Osteoblast (primary cell): ENCODE results near the gene EIF3B. TPM values are rescaled to one million over a fixed set of nuclear protein-coding genes. Genes with fewer than 3 reads are reported as not detected.
"Not testable (repeated sequence)": the region's sequence is repeated elsewhere in the genome, so short reads cannot be mapped to it uniquely, and the experiment has no call there.

Source experiments
- DNase-seq: peaks from one replicate; pipeline ENCODE4 v3.0.0; 2011; ENCODE audit warnings: low spot score, mixed read lengths; ENCODE audit not compliant: insufficient read length; ENCODE audit errors: missing footprints
- H2AFZ ChIP-seq: 2 replicates; pipeline ENCODE4 v1.6.0; 2011; ENCODE audit warnings: mild to moderate bottlenecking, low read length
- H3K27ac ChIP-seq: 2 replicates; pipeline ENCODE4 v1.5.1; 2011; ENCODE audit warnings: mild to moderate bottlenecking, low read depth, low read length, moderate library complexity
- H3K27me3 ChIP-seq: 2 replicates; pipeline ENCODE4 v1.6.0; 2012; ENCODE audit warnings: mild to moderate bottlenecking, control low read depth, inconsistent platforms, low read length, moderate library complexity; ENCODE audit not compliant: insufficient read depth
- H3K36me3 ChIP-seq: 2 replicates; pipeline ENCODE4 v1.5.1; 2011; ENCODE audit warnings: mild to moderate bottlenecking, low read length, control low read depth, moderate library complexity; ENCODE audit not compliant: insufficient read depth
- H3K4me1 ChIP-seq: 2 replicates; pipeline ENCODE4 v1.5.1; 2011; ENCODE audit warnings: mild to moderate bottlenecking, low read length, control low read depth, moderate library complexity; ENCODE audit not compliant: insufficient read depth
- H3K4me2 ChIP-seq: 2 replicates; pipeline ENCODE4 v1.6.0; 2011; ENCODE audit warnings: mild to moderate bottlenecking, low read length; ENCODE audit not compliant: insufficient read depth
- H3K4me3 ChIP-seq: fragments of 200-600 bp; sonication (generic); 3 replicates; pipeline ENCODE4 v1.5.1; 2012; ENCODE audit warnings: mild to moderate bottlenecking, low read length, inconsistent platforms; ENCODE audit not compliant: insufficient read depth
- H3K79me2 ChIP-seq: 2 replicates; pipeline ENCODE4 v1.6.0; 2012; ENCODE audit warnings: mild to moderate bottlenecking, low read length, control low read depth, inconsistent platforms; ENCODE audit not compliant: insufficient read depth
- H3K9me3 ChIP-seq: 2 replicates; pipeline ENCODE4 v1.5.1; 2011; ENCODE audit warnings: low read depth, low read length, control low read depth
- H4K20me1 ChIP-seq: 2 replicates; pipeline ENCODE4 v1.6.0; 2012; ENCODE audit warnings: mild to moderate bottlenecking, low read length, control low read depth; ENCODE audit not compliant: insufficient read depth
- total RNA-seq: library from RNA; depleted of rRNA; stranded (reverse); fragments of >200 nt; gene quantifications from 2 replicates; pipeline ENCODE4 v1.2.3, GENCODE V29; 2012
- TF ChIP-seq, protein P1 (sequence below): IDR thresholded peaks from 2 replicates; pipeline ENCODE4 v1.5.1; 2011; ENCODE audit warnings: mild to moderate bottlenecking, low read depth, low read length, moderate library complexity; ENCODE audit errors: extremely low read depth

The EIF3B gene
- total RNA-seq, 1 donor: 176 TPM

DNA sequence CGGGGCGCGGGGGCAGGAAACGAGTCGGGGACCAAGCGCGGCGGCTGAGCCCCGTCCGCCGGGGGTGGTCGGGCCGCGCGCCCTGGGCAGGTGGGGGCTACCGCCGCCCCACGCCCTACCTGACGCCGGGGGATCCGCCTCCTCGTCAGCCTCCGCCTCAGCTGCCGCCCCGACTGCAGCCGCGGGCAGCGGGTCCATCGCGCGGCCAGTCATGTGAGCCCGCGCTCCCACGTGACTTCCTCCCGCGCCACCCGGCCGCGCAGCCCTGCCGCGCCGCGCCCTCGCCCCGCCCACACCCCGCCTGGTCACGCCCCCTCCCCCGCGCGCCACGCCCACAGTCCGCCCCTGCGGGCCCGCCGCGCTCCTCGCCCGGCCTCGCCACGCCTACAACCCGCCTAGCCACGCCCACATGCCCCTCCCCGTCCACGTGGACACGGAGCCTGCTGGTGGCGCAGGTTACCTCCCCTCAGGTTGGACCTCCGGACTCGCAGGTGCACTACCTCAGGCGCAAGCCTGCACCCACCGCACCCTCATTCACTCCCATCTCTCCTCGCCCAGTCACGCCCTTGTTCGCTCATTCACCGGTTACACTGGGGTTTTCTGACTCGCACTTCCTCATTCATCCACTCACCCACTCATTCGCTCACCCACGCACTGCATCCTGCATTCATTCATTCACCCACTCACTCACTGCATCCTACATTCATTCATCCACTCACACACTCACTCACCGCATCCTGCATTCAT lies 40.2 kb upstream of the EIF3B start, which contains the start of gene SNX8:
TSS of gene SNX8 (minus strand) at position 233 of the 747 bp plus-strand sequence. CDS start at position 213, 20 bp downstream.
- no peaks in the 10 kb centered on the region for H3K9me3 ChIP-seq
- DNase-seq: peak; percentile 100
- H3K36me3 ChIP-seq: no peaks in the 10 kb centered on the region
- H3K4me2 ChIP-seq: peak within 1 kb of the TSS; percentile 86
- peak within 1 kb of the TSS; percentile 78 for H3K4me3 ChIP-seq
- TF ChIP-seq, protein P1, sequence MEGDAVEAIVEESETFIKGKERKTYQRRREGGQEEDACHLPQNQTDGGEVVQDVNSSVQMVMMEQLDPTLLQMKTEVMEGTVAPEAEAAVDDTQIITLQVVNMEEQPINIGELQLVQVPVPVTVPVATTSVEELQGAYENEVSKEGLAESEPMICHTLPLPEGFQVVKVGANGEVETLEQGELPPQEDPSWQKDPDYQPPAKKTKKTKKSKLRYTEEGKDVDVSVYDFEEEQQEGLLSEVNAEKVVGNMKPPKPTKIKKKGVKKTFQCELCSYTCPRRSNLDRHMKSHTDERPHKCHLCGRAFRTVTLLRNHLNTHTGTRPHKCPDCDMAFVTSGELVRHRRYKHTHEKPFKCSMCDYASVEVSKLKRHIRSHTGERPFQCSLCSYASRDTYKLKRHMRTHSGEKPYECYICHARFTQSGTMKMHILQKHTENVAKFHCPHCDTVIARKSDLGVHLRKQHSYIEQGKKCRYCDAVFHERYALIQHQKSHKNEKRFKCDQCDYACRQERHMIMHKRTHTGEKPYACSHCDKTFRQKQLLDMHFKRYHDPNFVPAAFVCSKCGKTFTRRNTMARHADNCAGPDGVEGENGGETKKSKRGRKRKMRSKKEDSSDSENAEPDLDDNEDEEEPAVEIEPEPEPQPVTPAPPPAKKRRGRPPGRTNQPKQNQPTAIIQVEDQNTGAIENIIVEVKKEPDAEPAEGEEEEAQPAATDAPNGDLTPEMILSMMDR: no peak
- H4K20me1 ChIP-seq: no peaks in the 10 kb centered on the region
- H3K79me2 ChIP-seq: peaks cover 44% of the 10 kb centered on the region
- H3K4me1 ChIP-seq: peaks cover 14% of the 10 kb centered on the region
- H3K27ac ChIP-seq: peak within 1 kb of the TSS; percentile 50
- no peaks in the 10 kb centered on the region for H3K27me3 ChIP-seq
- H2AFZ ChIP-seq: peak within 1 kb of the TSS; percentile 78

DNA sequence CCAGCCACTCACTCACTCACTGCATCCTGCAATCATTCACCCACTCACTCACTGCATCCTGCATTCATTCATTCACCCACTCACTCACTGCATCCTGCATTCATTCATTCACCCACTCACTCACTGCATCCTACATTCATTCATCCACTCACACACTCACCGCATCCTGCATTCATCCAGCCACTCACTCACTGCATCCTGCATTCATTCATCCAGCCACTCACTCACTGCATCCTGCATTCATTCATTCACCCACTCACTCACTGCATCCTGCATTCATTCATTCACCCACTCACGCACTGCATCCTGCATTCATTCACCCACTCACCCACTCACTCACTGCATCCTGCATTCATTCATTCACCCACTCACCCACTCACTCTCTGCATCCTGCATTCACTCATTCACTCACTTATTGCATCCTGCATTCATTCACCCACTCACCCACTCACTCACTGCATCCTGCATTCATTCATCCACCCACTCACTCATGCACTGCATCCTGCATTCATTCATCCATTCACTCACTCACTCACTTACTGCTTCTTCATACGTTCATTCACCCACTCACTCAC lies 39.6 kb upstream of the EIF3B start:
- not testable (repeated sequence) for H3K9me3 ChIP-seq, H4K20me1 ChIP-seq, H3K27me3 ChIP-seq, H3K4me1 ChIP-seq, H3K27ac ChIP-seq, H3K36me3 ChIP-seq, DNase-seq
- H3K4me2 ChIP-seq: peak overlapping the region; percentile 70
- H3K4me3 ChIP-seq: peak overlapping the region; percentile 78
- H3K79me2 ChIP-seq: peaks cover 38% of the 10 kb centered on the region
- H2AFZ ChIP-seq: peak overlapping the region; percentile 60

DNA sequence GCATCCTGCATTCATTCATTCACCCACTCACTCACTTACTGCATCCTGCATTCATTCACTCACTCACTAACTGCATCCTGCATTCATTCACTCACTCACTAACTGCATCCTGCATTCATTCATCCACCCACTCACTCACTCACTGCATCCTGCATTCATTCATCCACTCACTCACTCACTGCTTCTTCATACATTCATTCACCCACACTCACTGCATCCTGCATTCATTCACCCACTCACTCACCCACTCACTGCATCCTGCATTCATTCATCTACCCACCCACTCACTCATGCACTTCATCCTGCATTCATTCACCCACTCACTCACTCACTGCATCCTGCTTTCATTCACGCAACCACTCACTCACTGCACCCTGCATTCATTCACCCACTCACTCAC lies 38.8 kb upstream of the EIF3B start:
- no peaks in the 10 kb centered on the region for H3K27me3 ChIP-seq
- no peak overlapping the region for H3K4me3 ChIP-seq
- no peaks in the 10 kb centered on the region for H4K20me1 ChIP-seq
- peaks cover 32% of the 10 kb centered on the region for H3K79me2 ChIP-seq
- DNase-seq: no peak
- H3K4me2 ChIP-seq: no peak overlapping the region
- no peak overlapping the region for H2AFZ ChIP-seq
- TF ChIP-seq, protein P1: no peak
- peaks cover 5% of the 10 kb centered on the region for H3K4me1 ChIP-seq
- H3K27ac ChIP-seq: no peak overlapping the region
- no peaks in the 10 kb centered on the region for H3K36me3 ChIP-seq
- no peaks in the 10 kb centered on the region for H3K9me3 ChIP-seq

DNA sequence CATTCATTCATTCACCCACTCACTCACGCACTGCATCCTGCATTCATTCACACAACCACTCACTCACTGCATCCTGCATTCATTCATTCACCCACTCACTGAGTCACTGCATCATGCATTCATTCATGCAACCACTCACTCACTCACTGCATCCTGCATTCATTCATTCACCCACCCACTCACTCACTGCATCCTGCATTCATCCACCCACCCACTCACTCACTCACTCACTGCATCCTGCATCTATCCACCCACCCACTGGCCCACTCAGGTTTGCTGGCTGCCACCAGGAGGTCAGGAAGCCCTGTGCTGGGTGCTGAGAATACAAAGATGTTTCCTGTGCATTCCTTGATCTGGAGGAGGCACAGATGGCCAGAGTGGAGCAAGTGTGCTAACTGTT lies 38.0 kb upstream of the EIF3B start:
- peaks cover 24% of the 10 kb centered on the region for H3K79me2 ChIP-seq
- H3K27me3 ChIP-seq: no peaks in the 10 kb centered on the region
- no peaks in the 10 kb centered on the region for H3K9me3 ChIP-seq
- H4K20me1 ChIP-seq: no peaks in the 10 kb centered on the region
- H2AFZ ChIP-seq: no peak overlapping the region
- H3K4me1 ChIP-seq: peaks cover 5% of the 10 kb centered on the region
- no peak overlapping the region for H3K4me2 ChIP-seq
- DNase-seq: no peak
- TF ChIP-seq, protein P1: no peak
- H3K4me3 ChIP-seq: no peak overlapping the region
- no peaks in the 10 kb centered on the region for H3K36me3 ChIP-seq
- H3K27ac ChIP-seq: no peak overlapping the region
